ENCODE measurements around the gene MUTYH. TPM values are rescaled to one million over a fixed set of nuclear protein-coding genes. Genes with fewer than 3 reads are reported as not detected.
"Not testable (repeated sequence)": the region's sequence is repeated elsewhere in the genome, so short reads cannot be mapped to it uniquely, and the experiment has no call there.

MUTYH gene
- polyA plus RNA-seq, 3 donors = 22.0 to 24.3 (median 23.8) TPM

GRCh38 chr1:45325851-45326506, 14.3 kb downstream of the MUTYH start:
- DNase-seq (ENCODE audit: low read depth in 3 of 3, low spot score in 2 of 3) = no peak

- DNase-seq (ENCODE audit: low read depth in 3 of 3, low spot score in 2 of 3) = no peak
These were observed 17.7 kb downstream of the MUTYH start for GRCh38 chr1:45322486-45323040.

DNA sequence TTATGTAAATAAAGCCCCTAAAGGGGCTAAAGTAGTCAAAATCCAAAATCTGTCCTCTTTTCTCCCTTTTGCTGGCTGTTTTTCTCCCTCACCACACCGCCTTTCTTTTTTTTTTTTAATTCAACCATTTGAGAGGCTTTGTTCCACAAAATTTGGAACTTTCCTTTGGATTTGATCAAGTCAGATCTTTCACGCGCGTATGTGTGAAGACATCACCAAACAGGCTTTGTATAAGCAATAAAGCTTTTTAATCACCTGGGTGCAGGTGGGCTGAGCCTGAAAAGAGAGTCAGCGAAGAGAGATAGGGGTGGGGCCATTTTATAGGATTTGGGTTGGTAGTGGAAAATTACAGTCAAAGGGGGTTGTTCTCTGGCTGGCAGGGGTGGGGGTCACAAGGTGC, 18.8 kb downstream of the MUTYH start:
- DNase-seq (ENCODE audit: low read depth in 3 of 3, low spot score in 2 of 3) = no peak

DNA sequence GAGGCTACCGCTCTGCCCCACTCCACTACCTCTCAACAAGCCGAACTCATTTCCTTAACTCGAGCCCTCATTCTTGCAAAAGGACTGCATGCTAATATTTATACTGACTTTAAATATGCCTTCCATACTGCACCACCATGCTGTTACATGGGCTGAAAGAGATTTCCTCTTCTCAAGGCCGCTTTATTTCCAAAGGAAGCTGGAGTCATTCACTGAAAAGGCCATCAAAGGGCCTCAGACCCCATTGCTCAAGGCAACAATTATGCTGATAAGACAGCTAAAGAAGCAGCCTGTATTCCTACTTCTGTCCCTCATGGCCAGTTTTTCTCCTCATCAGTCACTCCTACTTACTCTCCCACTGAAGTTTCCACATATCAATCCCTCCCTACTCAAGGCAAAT, 20.5 kb downstream of the MUTYH start:
- no peak for DNase-seq (ENCODE audit: low read depth in 3 of 3, low spot score in 2 of 3)

- no peak for DNase-seq (ENCODE audit: low read depth in 3 of 3, low spot score in 2 of 3)
These were observed 23.1 kb downstream of the MUTYH start for GRCh38 chr1:45317166-45317565.

DNA sequence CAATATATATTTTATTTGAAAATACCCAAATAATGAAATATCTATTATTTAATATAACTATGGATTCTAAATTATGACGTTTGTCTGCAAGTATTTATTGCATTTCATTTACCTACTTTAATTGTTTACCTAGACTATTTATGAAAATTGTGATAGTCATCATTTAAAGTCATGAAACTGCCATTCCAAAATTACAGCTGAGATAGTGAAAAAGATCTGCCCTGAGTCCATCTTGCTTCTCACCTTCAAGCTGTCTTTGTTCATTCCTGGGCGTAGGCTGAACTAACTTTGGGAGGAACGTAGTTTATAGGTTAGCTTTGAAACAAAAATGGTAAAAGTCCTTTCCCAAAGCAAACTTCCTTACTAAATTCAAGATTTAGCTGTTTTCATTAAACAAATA, 26.0 kb downstream of the MUTYH start:
- DNase-seq (ENCODE audit: low read depth in 3 of 3, low spot score in 2 of 3) = no peak

GRCh38 chr1:45306905-45307304, 33.3 kb downstream of the MUTYH start:
- no peak for DNase-seq (ENCODE audit: low read depth in 3 of 3, low spot score in 2 of 3)

DNA sequence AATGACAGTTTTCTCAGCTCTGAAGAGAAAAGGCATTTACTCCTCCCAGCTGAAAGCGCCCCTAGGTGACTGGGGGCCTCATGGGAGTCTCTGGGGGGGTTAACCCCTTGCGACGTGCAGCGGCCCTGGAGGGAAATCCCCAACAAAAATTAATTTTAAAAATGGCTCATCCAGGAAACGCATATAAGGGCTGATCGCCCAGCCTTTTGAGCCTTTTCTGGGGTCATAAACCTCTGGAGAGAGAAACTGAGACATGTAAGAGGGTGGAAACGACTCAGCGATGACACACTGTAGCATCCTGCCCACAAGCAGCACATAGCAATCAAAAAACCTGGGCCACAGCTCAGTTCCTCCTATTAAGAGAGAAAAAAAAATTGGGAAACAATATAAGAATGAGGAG, 33.9 kb downstream of the MUTYH start:
- DNase-seq (ENCODE audit: low read depth in 3 of 3, low spot score in 2 of 3) = no peak

- no peak for DNase-seq (ENCODE audit: low read depth in 3 of 3, low spot score in 2 of 3)
These were observed 35.0 kb downstream of the MUTYH start for GRCh38 chr1:45305231-45305630.

- DNase-seq (ENCODE audit: low read depth in 3 of 3, low spot score in 2 of 3) = no peak
These were observed 35.7 kb downstream of the MUTYH start for GRCh38 chr1:45304311-45305081.

GRCh38 chr1:45303520-45304310, 36.5 kb downstream of the MUTYH start:
- DNase-seq (ENCODE audit: low read depth in 3 of 3, low spot score in 2 of 3) = peak; percentile 79 to 92 (median 92)

- no peak for DNase-seq (ENCODE audit: low read depth in 3 of 3, low spot score in 2 of 3)
These were observed 37.6 kb downstream of the MUTYH start for GRCh38 chr1:45302505-45303150.

DNA sequence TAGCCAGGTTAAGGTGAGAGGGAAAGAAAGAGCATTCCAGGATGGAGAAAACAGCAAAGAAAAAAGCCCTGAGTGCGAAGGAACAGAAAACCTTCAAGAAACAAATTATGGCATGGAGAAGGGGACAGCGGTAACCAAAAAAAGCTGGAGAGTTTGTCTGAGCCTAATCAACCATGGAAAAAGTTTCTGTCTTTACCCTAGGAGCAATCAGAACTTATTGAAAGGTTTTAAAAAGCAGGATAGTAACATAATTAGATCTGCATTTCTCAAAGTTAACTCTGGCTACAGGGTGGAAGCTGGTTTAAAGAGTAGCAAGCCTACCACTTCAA, 39.6 kb downstream of the MUTYH start:
- DNase-seq (ENCODE audit: low read depth in 3 of 3, low spot score in 2 of 3) = no peak

DNA sequence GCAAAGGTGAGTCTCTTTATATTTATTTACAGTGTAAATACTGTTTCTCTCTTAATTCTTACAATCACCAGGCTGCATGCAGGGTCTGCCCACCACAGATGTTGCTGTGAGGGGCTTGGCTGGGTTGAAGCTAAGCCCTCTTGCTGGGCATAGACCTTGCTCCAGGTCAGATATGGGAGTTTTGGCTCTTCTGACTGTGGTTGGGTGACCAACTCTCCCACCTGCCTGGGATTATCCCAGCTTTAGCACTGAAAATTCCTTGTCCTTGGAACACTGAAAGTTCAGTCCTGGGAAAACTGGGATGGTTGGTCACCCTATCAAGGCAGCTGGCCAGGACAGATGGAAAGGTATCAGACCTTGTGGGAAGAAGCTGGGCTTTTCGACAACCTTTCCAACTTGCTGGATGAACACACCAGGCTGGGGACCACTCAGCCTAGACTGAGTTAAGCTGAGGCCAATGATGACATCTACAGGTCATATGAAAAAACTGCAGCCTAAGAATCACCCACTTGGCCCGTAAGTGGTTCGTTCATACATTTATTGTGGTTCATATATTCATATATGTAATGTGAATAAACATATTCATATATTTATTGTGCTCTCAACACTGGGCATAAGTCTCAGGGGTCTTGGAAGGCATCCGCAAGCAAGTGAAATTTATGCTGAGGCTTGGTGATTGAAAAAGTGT, 40.1 kb downstream of the MUTYH start:
- DNase-seq (ENCODE audit: low read depth in 3 of 3, low spot score in 2 of 3) = peak in 2 of 3 donors; percentile 58 to 67

GRCh38 chr1:45299296-45299695, 40.9 kb downstream of the MUTYH start:
- DNase-seq (ENCODE audit: low read depth in 3 of 3, low spot score in 2 of 3) = no peak

- DNase-seq (ENCODE audit: low read depth in 3 of 3, low spot score in 2 of 3) = no peak
These were observed 42.4 kb downstream of the MUTYH start for GRCh38 chr1:45297666-45298356.

DNA sequence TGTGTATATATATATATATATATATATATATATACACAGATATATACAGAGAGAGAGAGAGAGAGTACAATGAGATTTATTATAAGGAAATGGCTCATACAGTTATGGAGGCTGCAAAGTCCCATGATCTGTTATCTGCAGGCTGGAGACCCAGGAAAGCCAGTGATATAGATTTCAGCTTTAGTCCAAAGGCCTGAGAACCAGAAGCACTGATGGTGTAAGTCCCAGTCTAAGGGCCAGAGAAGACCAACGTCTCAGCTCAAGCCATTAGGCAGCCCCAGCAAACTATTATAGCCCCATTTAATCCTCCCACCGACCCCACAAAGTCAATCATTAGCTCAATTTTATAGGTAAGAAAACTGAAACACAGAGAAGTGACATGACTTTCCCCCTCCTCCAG, 48.5 kb downstream of the MUTYH start:
- no peak for DNase-seq (ENCODE audit: low read depth in 3 of 3, low spot score in 2 of 3)

DNA sequence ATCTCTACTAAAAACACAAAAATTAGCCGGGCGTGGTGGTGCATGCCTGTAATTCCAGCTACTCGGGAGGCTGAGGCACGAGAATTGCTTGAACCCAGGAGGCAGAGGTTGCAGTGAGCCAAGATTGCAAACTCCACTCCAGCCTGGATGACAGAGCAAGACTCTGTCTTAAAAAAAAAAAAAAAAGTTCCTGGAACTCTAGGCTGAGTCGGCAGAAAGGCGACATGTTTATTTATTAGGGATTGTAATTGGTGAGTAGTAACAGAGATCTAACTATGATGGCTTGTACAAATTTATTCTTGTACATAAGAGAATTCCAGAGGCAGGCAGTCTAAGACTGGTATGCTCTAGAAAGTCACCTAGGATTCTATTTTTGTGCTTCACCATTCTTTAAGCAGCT, 49.2 kb downstream of the MUTYH start:
- not testable (repeated sequence) for DNase-seq (ENCODE audit: low read depth in 3 of 3, low spot score in 2 of 3)

GRCh38 chr1:45286521-45286920, 53.7 kb downstream of the MUTYH start:
- DNase-seq (ENCODE audit: low read depth in 3 of 3, low spot score in 2 of 3) = not testable (repeated sequence)

DNA sequence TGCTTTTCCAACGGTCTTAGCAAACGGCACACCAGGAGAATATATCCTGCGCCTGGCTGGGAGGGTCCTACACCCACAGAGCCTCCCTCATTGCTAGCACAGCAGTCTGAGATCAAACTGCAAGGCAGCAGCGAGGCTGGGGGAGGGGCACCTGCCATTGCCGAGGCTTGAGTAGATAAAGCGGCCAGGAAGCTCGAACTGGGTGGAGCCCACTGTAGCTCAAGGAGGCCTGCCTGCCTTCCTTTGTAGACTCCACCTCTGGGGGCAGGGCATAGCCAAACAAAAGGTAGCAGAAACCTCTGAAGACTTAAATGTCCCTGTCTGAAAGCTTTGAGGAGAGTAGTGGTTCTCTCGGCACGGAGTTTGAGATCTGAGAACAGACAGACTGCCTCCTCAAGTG, 55.4 kb downstream of the MUTYH start:
- DNase-seq (ENCODE audit: low read depth in 3 of 3, low spot score in 2 of 3) = not testable (repeated sequence)

Measured in right renal cortex interstitium (tissue), 3 donors.